HepG2 (cell line): ENCODE data around the gene SLC25A10. TPM values are rescaled to one million over a fixed set of nuclear protein-coding genes. Genes with fewer than 3 reads are reported as not detected.

Source experiments
- NFYC ChIP-seq: IDR thresholded peaks from 2 replicates; pipeline ENCODE4 v1.6.1; 2016; ENCODE audit warnings: missing genetic modification reagents, missing compliant biosample characterization
- NR1H2 ChIP-seq: sonication (generic); formaldehyde crosslinking; IDR thresholded peaks from 2 replicates; pipeline ENCODE4 v1.8.1; 2022; ENCODE audit warnings: low read depth, missing genetic modification reagents, borderline replicate concordance
- RBM22 ChIP-seq: fragments of 200-400 bp; formaldehyde crosslinking; optimal IDR thresholded peaks from 2 replicates; pipeline ENCODE3; 2017; ENCODE audit warnings: mild to moderate bottlenecking, low read length, moderate library complexity
- SNAPC4 ChIP-seq: sonication (generic); formaldehyde crosslinking; IDR thresholded peaks from 2 replicates; pipeline ENCODE4 v1.4.0; 2020; ENCODE audit warnings: mild to moderate bottlenecking, missing genetic modification reagents
- ZNF407 ChIP-seq: sonication (generic); formaldehyde crosslinking; IDR thresholded peaks from one replicate; pipeline ENCODE4 v1.5.1; 2020; ENCODE audit warnings: mild to moderate bottlenecking, missing genetic modification reagents; ENCODE audit errors: not compliant biosample characterization
- ZNF563 ChIP-seq: sonication (generic); formaldehyde crosslinking; IDR thresholded peaks from 2 replicates; pipeline ENCODE4 v1.8.0; 2022; ENCODE audit warnings: mild to moderate bottlenecking, moderate library complexity, missing genetic modification reagents
- polyA plus RNA-seq, 8 experiments: library from polyadenylated mRNA; depleted of rRNA in 3 of 8; stranded (reverse) in 7 of 8; unstranded in 1 of 8; fragments of >200 nt; fragmentation: Illumina TruSeq in 4 of 8; extraction: Trizol in 4 of 8; gene quantifications; 2 replicates each; pipeline versions ENCODE4 v1.2.1 to v1.2.3, GENCODE V29; 2011 to 2016; ENCODE audit warnings: low read depth in 4 of 8, missing spikeins in 1 of 8, mixed read lengths in 1 of 8; ENCODE audit not compliant: insufficient read depth in 1 of 8
- total RNA-seq, 5 experiments: library from RNA; depleted of rRNA; stranded (reverse); fragments of >200 nt; fragmentation: Illumina TruSeq; extraction: Trizol; gene quantifications; 2 replicates each; pipeline ENCODE4 v1.2.3, GENCODE V29; 2016; ENCODE audit warnings: low read depth in 1 of 5

The SLC25A10 gene
- total and polyA plus RNA-seq, 2 of the 13 experiments (the other 11 are each of a cell fraction or from before 2014, with no cell fraction given): 46.5 to 140 TPM

GRCh38 chr17:81664051-81664470 lies 48.0 kb upstream of the SLC25A10 start (continued):
- no peak for TF ChIP-seq ZNF407 (CRISPR knock-in tag)
- 0 out of 2 replicates have a peak, but pooled peaks have one; percentile 27 for TF ChIP-seq ZNF563 (CRISPR knock-in tag)
- no peak for TF ChIP-seq SNAPC4 (CRISPR knock-in tag)
- TF ChIP-seq RBM22: peak; percentile 23
- TF ChIP-seq NFYC (CRISPR knock-in tag): no peak
- no peak for TF ChIP-seq NR1H2 (CRISPR knock-in tag)
